Adrenal gland (tissue), 12 donors: ENCODE data around the gene NME7. TPM values are rescaled to one million over a fixed set of nuclear protein-coding genes. Genes with fewer than 3 reads are reported as not detected.

Experiments used
- DNase-seq, 7 donors: peaks; one replicate each; pipeline ENCODE4 v3.0.0-alpha.2; 2019 to 2020
- H3K27ac ChIP-seq, 5 donors: fragments of 200-600 bp; sonication (generic) in 4 of 5; 1 replicate in 3 of 5; 2 replicates in 2 of 5; pipeline versions ENCODE4 v1.5.1 to v1.8.0; 2016 to 2020; ENCODE audit warnings: mild to moderate bottlenecking in 1 of 5
- H3K27me3 ChIP-seq: fragments of 200-600 bp; 2 replicates; pipeline ENCODE4 v1.8.0; 2021
- H3K36me3 ChIP-seq, 2 donors: fragments of 200-600 bp; replicated peaks in 1 of 2; 1 replicate in 1 of 2; 2 replicates in 1 of 2; pipeline versions ENCODE4 v1.5.1 to v1.8.0; 2018 to 2022
- H3K4me1 ChIP-seq, 2 donors: fragments of 200-600 bp; replicated peaks in 1 of 2; 1 replicate in 1 of 2; 2 replicates in 1 of 2; pipeline versions ENCODE4 v1.5.1 to v1.8.0; 2018 to 2021
- H3K4me3 ChIP-seq, 4 donors: fragments of 200-600 bp; sonication (generic) in 3 of 4; one replicate each; pipeline ENCODE4 v1.5.1; 2016 to 2018
- H3K9me3 ChIP-seq, 3 donors: fragments of 200-600 bp; sonication (generic) in 1 of 3; replicated peaks in 1 of 3; 1 replicate in 2 of 3; 2 replicates in 1 of 3; pipeline versions ENCODE4 v1.5.1 to v1.8.0; 2016 to 2021
- CTCF ChIP-seq, 6 experiments: fragments of 450-650 bp in 4 of 6; fragments of 200-600 bp in 2 of 6; sonication (generic) in 1 of 6; IDR thresholded peaks; 1 replicate in 5 of 6; 2 replicates in 1 of 6; pipeline versions ENCODE4 v1.5.1 to v1.8.0; 2016 to 2021; ENCODE audit warnings: antibody characterized with exemption in 6 of 6, mild to moderate bottlenecking in 2 of 6, moderate library complexity in 1 of 6
- POLR2A ChIP-seq, 2 donors: fragments of 450-650 bp; IDR thresholded peaks; one replicate each; pipeline ENCODE4 v1.6.1; 2017; ENCODE audit warnings: antibody characterized with exemption in 2 of 2, mild to moderate bottlenecking in 2 of 2, moderate library complexity in 1 of 2
- WGBS, 4 donors: extraction: QIAGEN DNeasy Blood & Tissue Kit in 2 of 4; methylation state at CpG; one replicate each; pipeline versions ENCODE4 v1.1.5 to v1.1.7; 2013 to 2017; 5-methylcytosine and 5-hydroxymethylcytosine counted together
- intact Hi-C, 2 donors: fragments of 100-400 bp; cut with DNase I; formaldehyde crosslinking; loops; one replicate each; pipeline versions ENCODE4 v1.14.1 to v1.15.0; 2022 to 2023
- polyA plus RNA-seq, 3 donors: library from polyadenylated mRNA; stranded (reverse); fragments of 200-250 nt in 2 of 3; fragments of 350-450 nt in 1 of 3; fragmentation: Illumina TruSeq in 1 of 3; extraction: RNeasy Lipid Tissue Mini Kit (QIAGEN cat#74804) in 1 of 3; gene quantifications; one replicate each; pipeline ENCODE4 v1.2.3, GENCODE V29; 2013 to 2014
- total RNA-seq, 9 donors: library from RNA; depleted of rRNA in 4 of 9; stranded (reverse); fragments of >200 nt in 4 of 9; fragments of 120-200 nt in 1 of 9; fragmentation: NEBNext Ultra II Directional in 1 of 9; extraction: Animal tissue kit (Norgen Biotek cat#: 25700) in 1 of 9; gene quantifications; one replicate each; pipeline versions ENCODE4 v1.1.0 to v1.2.4, GENCODE V29; 2013 to 2023
- donor health status: healthy with polysubstance abuse.
- donor health status: Bipolar disorder and iron deficiency.
- donor health status: DM: yes; HTN: yes; CAD: no.
- donor health status: DM: no; HTN: no; CAD: no.
- donor health status: DM: no; HTN: no; CAD: no.
- donor health status: DM: yes; HTN: yes; CAD: no.

Gene NME7
- total and polyA plus RNA-seq, 12 donors, result 3.3 to 41.4 (median 15.6) TPM

GRCh38 chr1:169086603-169087455 is 280.8 kb downstream of the NME7 start:
- intact Hi-C loops, result no loop called here
- peaks cover 0 to 17% of the 10 kb centered on the region in 2 donors for H3K4me1 ChIP-seq
- TF ChIP-seq CTCF (IDR thresholded peaks at IDR 0.05), result no peak
- no peak for TF ChIP-seq POLR2A (IDR thresholded peaks at IDR 0.05)
- no peaks in the 10 kb centered on the region for H3K27me3 ChIP-seq
- DNase-seq, result no peak
- H3K4me3 ChIP-seq, result no peak overlapping the region
- no peaks in the 10 kb centered on the region for H3K9me3 ChIP-seq
- H3K27ac ChIP-seq, result peak overlapping the region in 1 of 5 donors; percentile 2
- no peaks in the 10 kb centered on the region for H3K36me3 ChIP-seq
- 66 to 79% (median 77%) methylated on average over 3 of the region's 3 CpGs for WGBS, 4 donors

GRCh38 chr1:169085911-169086310 is 281.7 kb downstream of the NME7 start:
- intact Hi-C loops, result no loop called here
- peaks cover 0 to 17% of the 10 kb centered on the region in 2 donors for H3K4me1 ChIP-seq
- 46 to 70% (median 53%) methylated on average over 2 of the region's 2 CpGs for WGBS, 4 donors
- no peak overlapping the region for H3K4me3 ChIP-seq
- H3K9me3 ChIP-seq, result no peaks in the 10 kb centered on the region
- H3K36me3 ChIP-seq, result no peaks in the 10 kb centered on the region
- H3K27me3 ChIP-seq, result no peaks in the 10 kb centered on the region
- DNase-seq, result no peak
- TF ChIP-seq CTCF (IDR thresholded peaks at IDR 0.05) (no peak), POLR2A (IDR thresholded peaks at IDR 0.05) (no peak)
- H3K27ac ChIP-seq, result no peak overlapping the region

Other genes starting within 250 kb of the NME7 start
- 10 to 100 TPM; 11.0 to 36.0 (median 20.4) TPM for gene BLZF1, start 398 bp upstream of the NME7 start, total RNA-seq
- gene BLZF1, start 398 bp upstream of the NME7 start, polyA plus RNA-seq, result 10 to 100 TPM in 1 of 3 donors, 1 to 10 TPM in 2; 7.5 to 31.0 (median 7.6) TPM
- 1 to 10 TPM in 3 of 9 donors, under 1 TPM in 3, not detected in 3; 0.15 to 2.6 (median 1.0) TPM for gene CCDC181, start 59.7 kb upstream of the NME7 start, total RNA-seq
- gene CCDC181, start 59.7 kb upstream of the NME7 start, polyA plus RNA-seq, result 1 to 10 TPM; 1.3 to 4.2 (median 3.5) TPM
- gene SLC19A2, start 118.1 kb upstream of the NME7 start, total RNA-seq, result 10 to 100 TPM in 5 of 9 donors, 1 to 10 TPM in 4; 6.7 to 29.2 (median 12.7) TPM
- 10 to 100 TPM; 10.4 to 19.2 (median 13.5) TPM for gene SLC19A2, start 118.1 kb upstream of the NME7 start, polyA plus RNA-seq
- under 1 TPM in 5 of 9 donors, not detected in 4; under 0.01 to 0.39 (median 0.06) TPM for gene F5, start 218.7 kb upstream of the NME7 start, total RNA-seq
- gene F5, start 218.7 kb upstream of the NME7 start, polyA plus RNA-seq, result under 1 TPM; 0.13 to 0.88 (median 0.64) TPM